T-helper 2 cell (primary cell): ENCODE data around the gene UBA3.
A peak's percentile ranks its signal among the peaks of the same experiment; 100 is the strongest.

Experiments used
- DNase-seq, 5 experiments: peaks; one replicate each; pipeline versions ENCODE4 v3.0.0 to v3.0.0-alpha.2; 2012 to 2022

Gene UBA3

GRCh38 chr3:69065318-69065964 is 14.7 kb downstream of the UBA3 start:
- peak in 2 of 5 experiments; percentile 18 to 80 for DNase-seq

GRCh38 chr3:69063636-69064035 is 16.5 kb downstream of the UBA3 start:
- peak in 1 of 5 experiments; percentile 70 for DNase-seq

GRCh38 chr3:69059688-69060087 is 20.5 kb downstream of the UBA3 start:
- DNase-seq: no peak

- DNase-seq: no peak
Measured at GRCh38 chr3:69058947-69059224, 21.3 kb downstream of the UBA3 start.

GRCh38 chr3:69058180-69058946 is 21.8 kb downstream of the UBA3 start:
- peak in 1 of 5 experiments; percentile 88 for DNase-seq

- DNase-seq: no peak
Measured at GRCh38 chr3:69052472-69052898, 27.7 kb downstream of the UBA3 start.

GRCh38 chr3:69051756-69052471 is 28.3 kb downstream of the UBA3 start, which contains the start of gene TMF1:
TSS of gene TMF1 (minus strand) at chr3:69052333. CDS start at chr3:69052086, 247 bp downstream.
- peak; percentile 93 to 99 (median 96) for DNase-seq

GRCh38 chr3:69048990-69049389 is 31.2 kb downstream of the UBA3 start:
- no peak for DNase-seq

GRCh38 chr3:69044608-69045007 is 35.6 kb downstream of the UBA3 start:
- DNase-seq: no peak

GRCh38 chr3:69033470-69033869 is 46.7 kb downstream of the UBA3 start:
- DNase-seq: peak in 1 of 5 experiments; percentile 47

- DNase-seq: no peak
Measured at GRCh38 chr3:69032737-69033136, 47.4 kb downstream of the UBA3 start.

- peak in 1 of 5 experiments; percentile 35 for DNase-seq
Measured at GRCh38 chr3:69032142-69032541, 48.0 kb downstream of the UBA3 start.

GRCh38 chr3:69031635-69032034 is 48.5 kb downstream of the UBA3 start:
- no peak for DNase-seq

GRCh38 chr3:69020857-69021256 is 59.3 kb downstream of the UBA3 start:
- no peak for DNase-seq

- DNase-seq: no peak
Measured at GRCh38 chr3:69020424-69020823, 59.7 kb downstream of the UBA3 start.

GRCh38 chr3:69016901-69017300 is 63.3 kb downstream of the UBA3 start:
- no peak for DNase-seq

- DNase-seq: no peak
Measured at GRCh38 chr3:69016102-69016501, 64.1 kb downstream of the UBA3 start.

- no peak for DNase-seq
Measured at GRCh38 chr3:69014022-69014580, 66.1 kb downstream of the UBA3 start.

- DNase-seq: peak; percentile 65 to 85 (median 73)
Measured at GRCh38 chr3:69013253-69014021, 66.7 kb downstream of the UBA3 start, which contains the start of gene EOGT. TSS of gene EOGT (minus strand) at chr3:69013684. CDS start at chr3:69009846, 3,838 bp downstream.

- peak in 1 of 5 experiments; percentile 10 for DNase-seq
Measured at GRCh38 chr3:69012800-69013252, 67.3 kb downstream of the UBA3 start.

- DNase-seq: no peak
Measured at GRCh38 chr3:69012100-69012799, 67.9 kb downstream of the UBA3 start.
